Measurements from ENCODE around the gene GSS. TPM values are rescaled to one million over a fixed set of nuclear protein-coding genes. Genes with fewer than 3 reads are reported as not detected.
A peak's percentile ranks its signal among the peaks of the same experiment; 100 is the strongest.

The GSS gene
- total RNA-seq, 1 experiment from 2014 or later = 131 TPM

GRCh38 chr20:34949120-34949519, 6.5 kb downstream of the GSS start:
- Histone ChIP-seq H3K79me2 (ENCODE audit: low read depth) (peaks cover 25% of the 10 kb centered on the region), H3K4me2 (no peak overlapping the region), H3K27me3 (ENCODE audit: insufficient read depth, low read depth) (no peaks in the 10 kb centered on the region), H3K9me3 (ENCODE audit: insufficient read depth, low read depth) (no peaks in the 10 kb centered on the region), H3K9me2 (ENCODE audit: insufficient read depth) (no peaks in the 10 kb centered on the region), H2AFZ (no peak overlapping the region), H3F3A (ENCODE audit: insufficient read depth, low read depth) (peaks cover 41% of the 10 kb centered on the region), H4K20me1 (ENCODE audit: insufficient read depth) (no peaks in the 10 kb centered on the region), H3K4me3 (no peak overlapping the region), H3K4me1 (replicated peaks; ENCODE audit: insufficient read depth) (peaks cover 81% of the 10 kb centered on the region), H3K36me3 (ENCODE audit: low read depth) (peaks cover 31% of the 10 kb centered on the region), H3K27ac (no peak overlapping the region)
- no peak for DNase-seq
- intact Hi-C loops (cut with micrococcal nuclease; ENCODE audit: unreplicated experiment) = no loop called here
- BruUV-seq (replicated peaks) = no TSS peak
- POLR2A ChIA-PET (ENCODE audit: unreplicated experiment) = no interaction called here
- no peak for TF ChIP-seq CTCF (conservative IDR thresholded peaks at IDR 0.05)
- TF ChIP-seq EZH2 (IDR thresholded peaks at IDR 0.05; ENCODE audit: low read depth) = no peak
- CTCF ChIA-PET = no interaction called here

- no TSS peak for BruUV-seq (replicated peaks)
- no peak for DNase-seq
- H3K4me2 ChIP-seq = 0 out of 2 replicates have a peak overlapping the region, but pooled peaks have one; percentile 17
- H3K27ac ChIP-seq = 0 out of 2 replicates have a peak overlapping the region, but pooled peaks have one; percentile 31
- peaks cover 31% of the 10 kb centered on the region for H3K36me3 ChIP-seq (ENCODE audit: low read depth)
- H3K9me2 ChIP-seq (ENCODE audit: insufficient read depth) = no peaks in the 10 kb centered on the region
- intact Hi-C loops (cut with micrococcal nuclease; ENCODE audit: unreplicated experiment) = no loop called here
- H3K27me3 ChIP-seq (ENCODE audit: insufficient read depth, low read depth) = no peaks in the 10 kb centered on the region
- ChIA-PET POLR2A (ENCODE audit: unreplicated experiment) (interaction anchor here (0.5 to 0.6 kb wide), 2 partner anchors 86 to 410 kb away, joined by 4 to 5 read pairs; no protein-coding TSS in a partner anchor), CTCF (no interaction called here)
- TF ChIP-seq EZH2 (IDR thresholded peaks at IDR 0.05; ENCODE audit: low read depth) = no peak
- H3K4me1 ChIP-seq (replicated peaks; ENCODE audit: insufficient read depth) = peaks cover 87% of the 10 kb centered on the region
- H3K79me2 ChIP-seq (ENCODE audit: low read depth) = peaks cover 20% of the 10 kb centered on the region; the same call in 1 of the 2 replicates
- H2AFZ ChIP-seq = no peak overlapping the region
- H4K20me1 ChIP-seq (ENCODE audit: insufficient read depth) = no peaks in the 10 kb centered on the region
- H3K4me3 ChIP-seq = no peak overlapping the region
- H3K9me3 ChIP-seq (ENCODE audit: insufficient read depth, low read depth) = no peaks in the 10 kb centered on the region
- H3F3A ChIP-seq (ENCODE audit: insufficient read depth, low read depth) = peaks cover 52% of the 10 kb centered on the region
These were observed 7.6 kb downstream of the GSS start for GRCh38 chr20:34948030-34948429.

GRCh38 chr20:34947336-34947735, 8.3 kb downstream of the GSS start:
- BruUV-seq (replicated peaks) = no TSS peak
- H3K27ac ChIP-seq = 0 out of 2 replicates have a peak overlapping the region, but pooled peaks have one; percentile 81
- no peak overlapping the region for H2AFZ ChIP-seq
- CTCF ChIA-PET = no interaction called here
- no peaks in the 10 kb centered on the region for H3K27me3 ChIP-seq (ENCODE audit: insufficient read depth, low read depth)
- H3F3A ChIP-seq (ENCODE audit: insufficient read depth, low read depth) = peaks cover 56% of the 10 kb centered on the region
- intact Hi-C loops (cut with micrococcal nuclease; ENCODE audit: unreplicated experiment) = no loop called here
- no peak for TF ChIP-seq EZH2 (IDR thresholded peaks at IDR 0.05; ENCODE audit: low read depth)
- no peak for TF ChIP-seq CTCF (conservative IDR thresholded peaks at IDR 0.05)
- peaks cover 89% of the 10 kb centered on the region for H3K4me1 ChIP-seq (replicated peaks; ENCODE audit: insufficient read depth)
- H3K9me3 ChIP-seq (ENCODE audit: insufficient read depth, low read depth) = no peaks in the 10 kb centered on the region
- POLR2A ChIA-PET (ENCODE audit: unreplicated experiment) = no interaction called here
- no peaks in the 10 kb centered on the region for H4K20me1 ChIP-seq (ENCODE audit: insufficient read depth)
- H3K36me3 ChIP-seq (ENCODE audit: low read depth) = peaks cover 37% of the 10 kb centered on the region
- no peak overlapping the region for H3K4me3 ChIP-seq
- no peak overlapping the region for H3K4me2 ChIP-seq
- no peak for DNase-seq
- H3K9me2 ChIP-seq (ENCODE audit: insufficient read depth) = no peaks in the 10 kb centered on the region
- peaks cover 15% of the 10 kb centered on the region; the same call in 1 of the 2 replicates for H3K79me2 ChIP-seq (ENCODE audit: low read depth)

- no peak overlapping the region for H3K4me3 ChIP-seq
- H3K9me3 ChIP-seq (ENCODE audit: insufficient read depth, low read depth) = no peaks in the 10 kb centered on the region
- DNase-seq = no peak
- no peaks in the 10 kb centered on the region for H3K27me3 ChIP-seq (ENCODE audit: insufficient read depth, low read depth)
- H4K20me1 ChIP-seq (ENCODE audit: insufficient read depth) = no peaks in the 10 kb centered on the region
- no peak for TF ChIP-seq CTCF (conservative IDR thresholded peaks at IDR 0.05)
- no peak for TF ChIP-seq EZH2 (IDR thresholded peaks at IDR 0.05; ENCODE audit: low read depth)
- H3K36me3 ChIP-seq (ENCODE audit: low read depth) = peaks cover 44% of the 10 kb centered on the region
- ChIA-PET POLR2A (ENCODE audit: unreplicated experiment) (interaction anchor here (0.6 kb wide), 1 partner anchor 479 kb away, joined by 3 read pairs; no protein-coding TSS in a partner anchor), CTCF (no interaction called here)
- H2AFZ ChIP-seq = no peak overlapping the region
- no peaks in the 10 kb centered on the region for H3K9me2 ChIP-seq (ENCODE audit: insufficient read depth)
- peak overlapping the region; percentile 81 for H3K27ac ChIP-seq
- H3K4me2 ChIP-seq = peak overlapping the region; percentile 64; the same call in 1 of the 2 replicates
- intact Hi-C loops (cut with micrococcal nuclease; ENCODE audit: unreplicated experiment) = no loop called here
- H3K4me1 ChIP-seq (replicated peaks; ENCODE audit: insufficient read depth) = peaks cover 83% of the 10 kb centered on the region
- H3F3A ChIP-seq (ENCODE audit: insufficient read depth, low read depth) = peaks cover 52% of the 10 kb centered on the region
- BruUV-seq (replicated peaks) = no TSS peak
- H3K79me2 ChIP-seq (ENCODE audit: low read depth) = peaks cover 9% of the 10 kb centered on the region; the same call in 1 of the 2 replicates
These were observed 8.9 kb downstream of the GSS start for GRCh38 chr20:34946661-34947060.
